IMR-90 (cell line): ENCODE measurements around the gene CACNA1I. TPM values are rescaled to one million over a fixed set of nuclear protein-coding genes. Genes with fewer than 3 reads are reported as not detected.

Experiments used
- ATAC-seq: fragments of 200-7000 bp; cut with Tn5 transposase; 2 replicates; pipeline ENCODE4 v1.9.1; 2020; ENCODE audit warnings: low read depth, mild to moderate bottlenecking, moderate library complexity
- BruUV-seq: library from RNA; stranded (reverse); fragments of 400-500 nt; replicated peaks from 2 replicates; lab custom pipeline; 2021; lab: Mats Ljungman, UMichigan
- CTCF ChIA-PET: fragments of 300-600 bp; formaldehyde crosslinking; extraction: SDS; loops from one replicate; lab custom pipeline; 2021; ENCODE audit warnings: antibody characterized with exemption; lab: Yijun Ruan, JAX
- POLR2A ChIA-PET: fragments of 300-600 bp; sonication (Branson Sonifier 250); formaldehyde crosslinking; loops from one replicate; lab custom pipeline; 2022; ENCODE audit warnings: antibody characterized with exemption; ENCODE audit not compliant: unreplicated experiment; lab: Charles Lee
- DNase-seq: peaks from one replicate; pipeline ENCODE4 v3.0.0; 2013
- H2AFZ ChIP-seq: replicated peaks from 2 replicates; pipeline ENCODE3; 2013; ENCODE audit warnings: low read length, mild to moderate bottlenecking; ENCODE audit not compliant: poor library complexity
- H2AK5ac ChIP-seq: 2 replicates; pipeline ENCODE4 v1.6.1; 2013; ENCODE audit warnings: low read depth, low read length, inconsistent platforms
- H2AK9ac ChIP-seq: replicated peaks from 2 replicates; pipeline ENCODE3; 2013; ENCODE audit warnings: mild to moderate bottlenecking, low read depth, low read length, moderate library complexity; ENCODE audit not compliant: poor library complexity
- H2BK120ac ChIP-seq: 2 replicates; pipeline ENCODE4 v1.6.1; 2013; ENCODE audit warnings: low read depth, low read length, inconsistent platforms
- H2BK15ac ChIP-seq: 3 replicates; pipeline ENCODE4 v1.6.1; 2013; ENCODE audit warnings: low read depth, low read length, inconsistent platforms
- H2BK20ac ChIP-seq: 2 replicates; pipeline ENCODE4 v1.6.1; 2013; ENCODE audit warnings: low read depth, mild to moderate bottlenecking, inconsistent platforms, low read length, moderate library complexity
- H2BK5ac ChIP-seq: 2 replicates; pipeline ENCODE4 v1.6.1; 2013; ENCODE audit warnings: mild to moderate bottlenecking, low read depth, low read length, inconsistent platforms; ENCODE audit not compliant: poor library complexity, severe bottlenecking
- H3K14ac ChIP-seq: replicated peaks from 2 replicates; pipeline ENCODE4 v1.6.1; 2013; ENCODE audit warnings: low read depth, low read length, inconsistent platforms
- H3K18ac ChIP-seq: 2 replicates; pipeline ENCODE4 v1.6.1; 2013; ENCODE audit warnings: low read depth, low read length, control low read depth
- H3K23ac ChIP-seq: 2 replicates; pipeline ENCODE4 v1.6.1; 2013; ENCODE audit warnings: low read depth, low read length, inconsistent platforms
- H3K27ac ChIP-seq: 2 replicates; pipeline ENCODE4 v1.5.1; 2013; ENCODE audit warnings: mild to moderate bottlenecking, control low read depth, low read length; ENCODE audit not compliant: insufficient read depth
- H3K27me3 ChIP-seq: 2 replicates; pipeline ENCODE4 v1.6.1; 2013; ENCODE audit warnings: low read length; ENCODE audit not compliant: control insufficient read depth, insufficient read depth
- H3K36me3 ChIP-seq: 2 replicates; pipeline ENCODE4 v1.6.1; 2013; ENCODE audit warnings: low read length, mixed read lengths; ENCODE audit not compliant: control insufficient read depth, insufficient read depth
- H3K4ac ChIP-seq: 2 replicates; pipeline ENCODE4 v1.6.1; 2013; ENCODE audit warnings: low read depth, low read length, inconsistent platforms
- H3K4me1 ChIP-seq: 2 replicates; pipeline ENCODE4 v1.6.1; 2013; ENCODE audit warnings: low read length, mixed read lengths; ENCODE audit not compliant: control insufficient read depth, insufficient read depth
- H3K4me2 ChIP-seq: 2 replicates; pipeline ENCODE4 v1.6.1; 2013; ENCODE audit warnings: low read depth, mild to moderate bottlenecking, control low read depth, low read length, moderate library complexity
- H3K4me3 ChIP-seq: 2 replicates; pipeline ENCODE4 v1.5.1; 2013; ENCODE audit warnings: low read depth, mild to moderate bottlenecking, control low read depth, low read length, moderate library complexity; ENCODE audit not compliant: insufficient read depth
- H3K56ac ChIP-seq: 2 replicates; pipeline ENCODE4 v1.6.1; 2013; ENCODE audit warnings: low read length, inconsistent platforms; ENCODE audit not compliant: insufficient read depth; ENCODE audit errors: extremely low read depth
- H3K79me1 ChIP-seq, 2 experiments: 2 replicates each; pipeline ENCODE4 v1.6.1; 2013; ENCODE audit warnings: low read length in 2 of 2, inconsistent platforms in 1 of 2, low read depth in 1 of 2
- H3K9ac ChIP-seq: 2 replicates; pipeline ENCODE4 v1.6.1; 2013; ENCODE audit warnings: low read depth, low read length, control low read depth
- H3K9me1 ChIP-seq: 2 replicates; pipeline ENCODE4 v1.6.1; 2013; ENCODE audit warnings: low read length, inconsistent platforms; ENCODE audit not compliant: insufficient read depth
- H3K9me3 ChIP-seq: 2 replicates; pipeline ENCODE4 v1.6.1; 2013; ENCODE audit warnings: low read length; ENCODE audit not compliant: control insufficient read depth, insufficient read depth
- H4K20me1 ChIP-seq: 2 replicates; pipeline ENCODE4 v1.6.1; 2013; ENCODE audit warnings: low read length, inconsistent platforms; ENCODE audit not compliant: insufficient read depth
- H4K5ac ChIP-seq: 2 replicates; pipeline ENCODE4 v1.6.1; 2013; ENCODE audit warnings: mild to moderate bottlenecking, low read depth, low read length, control low read depth
- H4K8ac ChIP-seq, 2 experiments: 2 replicates each; pipeline ENCODE4 v1.6.1; 2013; ENCODE audit warnings: low read depth in 2 of 2, low read length in 2 of 2, control low read depth in 1 of 2, inconsistent platforms in 1 of 2
- H4K91ac ChIP-seq: 2 replicates; pipeline ENCODE4 v1.6.1; 2013; ENCODE audit warnings: low read depth, low read length, inconsistent platforms; ENCODE audit not compliant: insufficient read depth
- BHLHE40 ChIP-seq: fragments of 150-350 bp; IDR thresholded peaks from 2 replicates; pipeline ENCODE4 v1.6.1; 2016; ENCODE audit warnings: mild to moderate bottlenecking, low read depth, low read length
- CEBPB ChIP-seq: IDR thresholded peaks from 2 replicates; pipeline ENCODE4 v1.6.1; 2012; ENCODE audit warnings: low read depth, low read length, improper control_type of control experiment
- CHD1 ChIP-seq: IDR thresholded peaks from 2 replicates; pipeline ENCODE4 v1.6.1; 2012; ENCODE audit warnings: low read depth, low read length, improper control_type of control experiment
- CTCF ChIP-seq: conservative IDR thresholded peaks from 2 replicates; pipeline ENCODE4 v1.5.1; 2012; ENCODE audit warnings: mild to moderate bottlenecking, low read depth, low read length, improper control_type of control experiment
- FOS ChIP-seq: fragments of 150-350 bp; IDR thresholded peaks from 2 replicates; pipeline ENCODE4 v1.6.1; 2016; ENCODE audit warnings: low read depth, low read length
- MAFK ChIP-seq: IDR thresholded peaks from 2 replicates; pipeline ENCODE4 v1.6.1; 2012; ENCODE audit warnings: low read depth, low read length, improper control_type of control experiment
- MAZ ChIP-seq: IDR thresholded peaks from 2 replicates; pipeline ENCODE4 v1.6.1; 2012; ENCODE audit warnings: low read depth, mild to moderate bottlenecking, low read length, improper control_type of control experiment, moderate library complexity, borderline replicate concordance
- MXI1 ChIP-seq: IDR thresholded peaks from 2 replicates; pipeline ENCODE4 v1.6.1; 2012; ENCODE audit warnings: low read depth, mild to moderate bottlenecking, low read length, moderate library complexity, borderline replicate concordance
- NFE2L2 ChIP-seq: fragments of 150-350 bp; IDR thresholded peaks from 2 replicates; pipeline ENCODE4 v1.6.1; 2016; ENCODE audit warnings: low read depth, mild to moderate bottlenecking, low read length
- POLR2A ChIP-seq: IDR thresholded peaks from 2 replicates; pipeline ENCODE4 v1.6.1; 2012; ENCODE audit warnings: mild to moderate bottlenecking, low read depth, low read length
- RAD21 ChIP-seq: IDR thresholded peaks from 2 replicates; pipeline ENCODE4 v1.6.1; 2012; ENCODE audit warnings: low read length, improper control_type of control experiment
- RCOR1 ChIP-seq: IDR thresholded peaks from 2 replicates; pipeline ENCODE4 v1.6.1; 2012; ENCODE audit warnings: mild to moderate bottlenecking, low read length, improper control_type of control experiment; ENCODE audit not compliant: insufficient replicate concordance
- RFX5 ChIP-seq: IDR thresholded peaks from 2 replicates; pipeline ENCODE4 v1.8.0; 2012; ENCODE audit warnings: low read depth, mild to moderate bottlenecking, low read length, moderate library complexity
- SMC3 ChIP-seq: fragments of 150-350 bp; IDR thresholded peaks from 2 replicates; pipeline ENCODE4 v1.6.1; 2016; ENCODE audit warnings: low read depth, mild to moderate bottlenecking, antibody characterized with exemption, low read length, moderate library complexity
- USF2 ChIP-seq: fragments of 150-350 bp; IDR thresholded peaks from 2 replicates; pipeline ENCODE4 v1.6.1; 2017; ENCODE audit warnings: mild to moderate bottlenecking, antibody characterized with exemption, low read length, low read depth
- WGBS, 2 experiments: methylation state at CpG; one replicate each; pipeline versions ENCODE4 v1.1.5 to v1.1.7; 2013; ENCODE audit warnings: missing lambda C conversion rate in 2 of 2; ENCODE audit not compliant: insufficient read length in 1 of 2; ENCODE audit errors: extremely low coverage in 2 of 2; 5-methylcytosine and 5-hydroxymethylcytosine counted together
- dilution Hi-C: fragments of 300-500 bp; cut with HindIII; formaldehyde crosslinking; loops from one replicate; pipeline ENCODE4 v1.14.3; 2018; ENCODE audit warnings: low sequenced_read_pairs; ENCODE audit not compliant: unreplicated experiment
- in situ Hi-C: fragments of 300-500 bp; cut with MboI; formaldehyde crosslinking; loops from 3 replicates; pipeline ENCODE4 v1.14.3; 2019; ENCODE audit warnings: low sequenced_read_pairs, inconsistent platforms, mixed read lengths
- intact Hi-C: fragments of 100-400 bp; cut with micrococcal nuclease; formaldehyde crosslinking; loops from 2 replicates; pipeline ENCODE4 v1.10.0; 2022
- polyA plus RNA-seq, 3 experiments: library from polyadenylated mRNA; depleted of rRNA; stranded (reverse); fragments of >200 nt; gene quantifications; 2 replicates each; pipeline ENCODE4 v1.2.3, GENCODE V29; 2012; ENCODE audit warnings: low replicate concordance in 1 of 3
- total RNA-seq: library from RNA; depleted of rRNA; stranded (reverse); fragments of >200 nt; gene quantifications from 2 replicates; pipeline ENCODE4 v1.2.3, GENCODE V29; 2012
- TF ChIP-seq, protein P1 (sequence below): fragments of 150-350 bp; IDR thresholded peaks from 2 replicates; pipeline ENCODE4 v1.6.1; 2016; ENCODE audit warnings: low read depth, mild to moderate bottlenecking, low read length, moderate library complexity, borderline replicate concordance

Gene CACNA1I
- total and polyA plus RNA-seq, 2 of the 4 experiments (the other 2 are of a cell fraction): under 0.01 to 0.02 TPM

DNA sequence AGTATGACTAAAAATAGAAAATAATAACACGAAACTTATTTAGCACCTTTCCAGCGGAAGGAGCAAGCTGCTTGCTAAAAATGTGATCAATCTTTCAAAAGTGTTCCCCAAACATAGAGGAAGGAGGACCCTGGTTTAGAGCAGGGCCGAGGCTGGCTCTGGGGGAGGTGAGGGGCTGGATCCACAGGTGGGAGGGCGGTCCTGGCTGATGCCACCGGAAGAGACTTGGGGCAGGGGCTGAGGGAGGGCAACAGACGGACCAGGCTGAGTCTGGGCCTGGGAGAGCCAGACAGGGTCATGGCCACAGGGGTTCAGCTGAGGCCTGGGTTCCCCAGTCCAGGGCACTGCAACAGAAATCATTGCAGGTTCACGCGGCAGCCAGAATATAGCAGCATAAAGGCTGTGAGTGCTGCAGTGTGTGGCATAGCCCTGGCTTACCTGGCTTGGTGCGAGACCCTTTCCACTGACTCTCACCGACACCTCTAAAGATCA, 143.3 kb downstream of the CACNA1I start:
- Histone ChIP-seq H3K4me3 (no peak overlapping the region), H2BK5ac (no peak overlapping the region), H4K5ac (no peak overlapping the region), H2AK9ac (no peak overlapping the region), H3K4me1 (no peaks in the 10 kb centered on the region; the same call in 1 of the 2 replicates), H3K79me1 (no peaks in the 10 kb centered on the region), H3K27ac (no peak overlapping the region), H3K9me1 (no peaks in the 10 kb centered on the region), H3K23ac (no peak overlapping the region), H2AFZ (no peak overlapping the region), H2BK15ac (no peak overlapping the region), H3K9ac (no peak overlapping the region), H2AK5ac (no peak overlapping the region), H2BK120ac (no peak overlapping the region), H3K14ac (no peak overlapping the region), H3K9me3 (no peaks in the 10 kb centered on the region), H3K4ac (no peak overlapping the region), H4K8ac (no peak overlapping the region), H2BK20ac (no peak overlapping the region), H3K18ac (no peak overlapping the region), H4K20me1 (no peaks in the 10 kb centered on the region), H3K56ac (no peak overlapping the region), H3K27me3 (peaks cover 59% of the 10 kb centered on the region), H4K91ac (no peak overlapping the region), H3K4me2 (no peak overlapping the region), H3K36me3 (no peaks in the 10 kb centered on the region)
- POLR2A ChIA-PET: no interaction called here
- intact Hi-C loops: no loop called here
- CTCF ChIA-PET: no interaction called here
- no TSS peak for BruUV-seq
- in situ Hi-C loops: no loop called here
- no peak for DNase-seq
- ATAC-seq: no peak
- dilution Hi-C loops: no loop called here
- TF ChIP-seq NFE2L2 (no peak), FOS (no peak), CTCF (no peak), SMC3 (no peak), RAD21 (no peak), CEBPB (no peak), USF2 (no peak), MXI1 (no peak), CHD1 (no peak), POLR2A (no peak), RFX5 (no peak), MAFK (no peak), MAZ (no peak), BHLHE40 (no peak), RCOR1 (no peak)
- TF ChIP-seq, protein P1, sequence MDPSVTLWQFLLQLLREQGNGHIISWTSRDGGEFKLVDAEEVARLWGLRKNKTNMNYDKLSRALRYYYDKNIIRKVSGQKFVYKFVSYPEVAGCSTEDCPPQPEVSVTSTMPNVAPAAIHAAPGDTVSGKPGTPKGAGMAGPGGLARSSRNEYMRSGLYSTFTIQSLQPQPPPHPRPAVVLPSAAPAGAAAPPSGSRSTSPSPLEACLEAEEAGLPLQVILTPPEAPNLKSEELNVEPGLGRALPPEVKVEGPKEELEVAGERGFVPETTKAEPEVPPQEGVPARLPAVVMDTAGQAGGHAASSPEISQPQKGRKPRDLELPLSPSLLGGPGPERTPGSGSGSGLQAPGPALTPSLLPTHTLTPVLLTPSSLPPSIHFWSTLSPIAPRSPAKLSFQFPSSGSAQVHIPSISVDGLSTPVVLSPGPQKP: no peak
- 90% methylated on average over 2 of the region's 10 CpGs; no CpG with 5 or more reads in 1 of the 2 experiments for WGBS, 2 experiments
